Neural cell (in vitro differentiated cells): ENCODE data around the gene TMPRSS12. TPM values are rescaled to one million over a fixed set of nuclear protein-coding genes. Genes with fewer than 3 reads are reported as not detected.
"Not testable (repeated sequence)": the region's sequence is repeated elsewhere in the genome, so short reads cannot be mapped to it uniquely, and the experiment has no call there.

ENCODE experiments used
- H2AFZ ChIP-seq: fragments of 200-600, 300-800 bp; sonication (generic), shearing (Covaris generic); 2 replicates; pipeline ENCODE4 v1.6.0; 2014; ENCODE audit warnings: low read depth, mild to moderate bottlenecking, antibody characterized with exemption, low read length, moderate library complexity
- H3F3A ChIP-seq: fragments of 200-600 bp; shearing (Covaris generic); 2 replicates; pipeline ENCODE4 v1.6.1; 2016; ENCODE audit warnings: mild to moderate bottlenecking, moderate library complexity, mixed read lengths, antibody characterized with exemption, low read length; ENCODE audit not compliant: insufficient read depth, poor library complexity, severe bottlenecking
- H3K27ac ChIP-seq: fragments of 200-600, 300-800 bp; sonication (generic), shearing (Covaris generic); 2 replicates; pipeline ENCODE4 v1.5.1; 2014; ENCODE audit warnings: mild to moderate bottlenecking, low read length, moderate library complexity
- H3K27me3 ChIP-seq: fragments of 300-800, 200-600 bp; sonication (generic), shearing (Covaris generic); 2 replicates; pipeline ENCODE4 v1.6.0; 2014; ENCODE audit warnings: mild to moderate bottlenecking, low read depth, low read length, moderate library complexity; ENCODE audit not compliant: insufficient read depth
- H3K36me3 ChIP-seq: fragments of 300-800, 200-600 bp; sonication (generic), shearing (Covaris generic); 2 replicates; pipeline ENCODE4 v1.5.1; 2014; ENCODE audit warnings: mild to moderate bottlenecking, antibody characterized with exemption, low read length, moderate library complexity; ENCODE audit not compliant: insufficient read depth
- H3K4me2 ChIP-seq: fragments of 300-800, 200-600 bp; sonication (generic), shearing (Covaris generic); 2 replicates; pipeline ENCODE4 v1.6.0; 2014; ENCODE audit warnings: mild to moderate bottlenecking, low read length
- H3K4me3 ChIP-seq: fragments of 300-800, 200-600 bp; sonication (generic), shearing (Covaris generic); 2 replicates; pipeline ENCODE4 v1.5.1; 2014; ENCODE audit warnings: mild to moderate bottlenecking, low read length, moderate library complexity
- H3K79me2 ChIP-seq: fragments of 200-600 bp; shearing (Covaris generic); replicated peaks from 2 replicates; pipeline ENCODE4 v1.6.0; 2014; ENCODE audit warnings: mild to moderate bottlenecking, low read length, moderate library complexity; ENCODE audit not compliant: insufficient read depth
- H3K9ac ChIP-seq: fragments of 300-800, 200-600 bp; sonication (generic), shearing (Covaris generic); 2 replicates; pipeline ENCODE4 v1.6.1; 2016; ENCODE audit warnings: mild to moderate bottlenecking, low read length, mixed read lengths
- H3K9me2 ChIP-seq: fragments of 200-600 bp; shearing (Covaris generic); 2 replicates; pipeline ENCODE4 v1.6.1; 2016; ENCODE audit warnings: mild to moderate bottlenecking, low read length, mixed read lengths; ENCODE audit not compliant: insufficient read depth
- H3K9me3 ChIP-seq: fragments of 200-600, 300-800 bp; sonication (generic), shearing (Covaris generic); 2 replicates; pipeline ENCODE4 v1.6.1; 2016; ENCODE audit warnings: mild to moderate bottlenecking, mixed run types, low read length, moderate library complexity, mixed read lengths
- H4K20me1 ChIP-seq: fragments of 200-600 bp; shearing (Covaris generic); 2 replicates; pipeline ENCODE4 v1.6.1; 2016; ENCODE audit warnings: mild to moderate bottlenecking, mixed run types; ENCODE audit not compliant: insufficient read depth
- EP300 ChIP-seq: fragments of 450-650 bp; conservative IDR thresholded peaks from 2 replicates; pipeline ENCODE4 v1.6.1; 2014; ENCODE audit warnings: antibody characterized with exemption, mild to moderate bottlenecking, moderate library complexity; ENCODE audit not compliant: poor library complexity, severe bottlenecking
- EZH2 ChIP-seq: fragments of 200-600, 300-800 bp; shearing (Covaris generic), sonication (generic); IDR thresholded peaks from 2 replicates; pipeline ENCODE4 v1.6.1; 2014; ENCODE audit warnings: antibody characterized with exemption, low read length, borderline replicate concordance, mild to moderate bottlenecking; ENCODE audit not compliant: insufficient read depth, poor library complexity, severe bottlenecking
- MXI1 ChIP-seq: fragments of 450-650 bp; conservative IDR thresholded peaks from 2 replicates; pipeline ENCODE4 v1.6.1; 2014; ENCODE audit warnings: antibody characterized with exemption, mild to moderate bottlenecking; ENCODE audit not compliant: poor library complexity, severe bottlenecking
- POLR2AphosphoS5 ChIP-seq: IDR thresholded peaks from 2 replicates; pipeline ENCODE4 v1.6.1; 2012
- RAD21 ChIP-seq: fragments of 450-650 bp; conservative IDR thresholded peaks from 2 replicates; pipeline ENCODE4 v1.6.1; 2014; ENCODE audit warnings: antibody characterized with exemption, mild to moderate bottlenecking, moderate library complexity
- REST ChIP-seq: IDR thresholded peaks from 2 replicates; pipeline ENCODE4 v1.6.1; 2012; ENCODE audit warnings: borderline replicate concordance
- SMC3 ChIP-seq: fragments of 450-650 bp; conservative IDR thresholded peaks from 2 replicates; pipeline ENCODE4 v1.6.1; 2014; ENCODE audit warnings: antibody characterized with exemption, mild to moderate bottlenecking, moderate library complexity; ENCODE audit not compliant: poor library complexity
- TAF1 ChIP-seq: IDR thresholded peaks from 2 replicates; pipeline ENCODE4 v1.6.1; 2012; ENCODE audit warnings: low read depth
- polyA plus RNA-seq: library from polyadenylated mRNA; depleted of rRNA; stranded (reverse); fragments of >200 nt; gene quantifications from 2 replicates; pipeline ENCODE4 v1.2.3, GENCODE V29; 2014
- TF ChIP-seq, protein P1 (sequence below): fragments of 450-650 bp; IDR thresholded peaks from 2 replicates; pipeline ENCODE4 v1.5.1; 2014; ENCODE audit warnings: antibody characterized with exemption, mild to moderate bottlenecking, moderate library complexity; ENCODE audit not compliant: poor library complexity, severe bottlenecking

Gene TMPRSS12
- polyA plus RNA-seq, 1 donor from 2014 or later = not detected

DNA sequence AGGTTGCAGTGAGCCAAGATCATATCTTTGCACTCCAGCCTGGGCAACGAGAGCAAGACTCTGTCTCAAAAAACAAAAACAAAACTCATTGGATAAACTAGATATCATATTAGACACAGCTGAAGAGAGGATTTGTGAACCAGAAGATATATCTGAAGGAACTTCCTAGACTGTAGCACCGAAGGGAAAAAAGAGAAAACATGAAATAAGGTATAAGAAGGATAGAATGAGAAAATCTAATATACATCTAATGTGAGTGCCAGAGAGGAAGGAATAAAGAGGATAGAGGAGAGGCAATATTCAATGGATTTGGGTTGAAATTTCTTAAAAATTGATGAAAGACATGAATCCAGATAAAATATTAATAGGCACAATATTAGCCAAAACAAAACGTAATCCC lies 22.5 kb downstream of the TMPRSS12 start:
- Histone ChIP-seq H3K9me3 (no peaks in the 10 kb centered on the region), H3K4me2 (no peak overlapping the region), H3K79me2 (no peaks in the 10 kb centered on the region), H3K27ac (no peak overlapping the region), H3K9ac (no peak overlapping the region), H3K27me3 (no peaks in the 10 kb centered on the region), H3K9me2 (no peaks in the 10 kb centered on the region), H4K20me1 (no peaks in the 10 kb centered on the region), H3K4me3 (no peak overlapping the region), H3K36me3 (no peaks in the 10 kb centered on the region), H3F3A (no peaks in the 10 kb centered on the region), H2AFZ (no peak overlapping the region)
- TF ChIP-seq TAF1 (no peak), EZH2 (no peak)

GRCh38 chr12:50868881-50869280 lies 26.2 kb downstream of the TMPRSS12 start:
- not testable (repeated sequence) for H3K9ac ChIP-seq, H3K9me3 ChIP-seq, H3K79me2 ChIP-seq, H3K4me2 ChIP-seq, H3K4me3 ChIP-seq, H3K27ac ChIP-seq, H3K9me2 ChIP-seq, H2AFZ ChIP-seq, H3K27me3 ChIP-seq, H3K36me3 ChIP-seq, H3F3A ChIP-seq, H4K20me1 ChIP-seq

- Histone ChIP-seq H3K4me2 (no peak overlapping the region), H3F3A (no peaks in the 10 kb centered on the region), H3K79me2 (no peaks in the 10 kb centered on the region), H3K27me3 (no peaks in the 10 kb centered on the region), H2AFZ (no peak overlapping the region), H3K9me2 (no peaks in the 10 kb centered on the region), H3K9ac (no peak overlapping the region), H4K20me1 (no peaks in the 10 kb centered on the region), H3K4me3 (no peak overlapping the region), H3K36me3 (no peaks in the 10 kb centered on the region), H3K27ac (no peak overlapping the region), H3K9me3 (peaks cover 5% of the 10 kb centered on the region)
- TF ChIP-seq EP300 (no peak), SMC3 (no peak), MXI1 (no peak)
These were observed 39.8 kb downstream of the TMPRSS12 start for GRCh38 chr12:50882563-50882962.

- no peak overlapping the region for H3K9ac ChIP-seq
- no peak overlapping the region for H2AFZ ChIP-seq
- TF ChIP-seq RAD21 (no peak), TAF1 (no peak), EP300 (no peak), POLR2AphosphoS5 (no peak), REST (no peak), MXI1 (no peak), SMC3 (no peak), EZH2 (no peak)
- TF ChIP-seq, protein P1, sequence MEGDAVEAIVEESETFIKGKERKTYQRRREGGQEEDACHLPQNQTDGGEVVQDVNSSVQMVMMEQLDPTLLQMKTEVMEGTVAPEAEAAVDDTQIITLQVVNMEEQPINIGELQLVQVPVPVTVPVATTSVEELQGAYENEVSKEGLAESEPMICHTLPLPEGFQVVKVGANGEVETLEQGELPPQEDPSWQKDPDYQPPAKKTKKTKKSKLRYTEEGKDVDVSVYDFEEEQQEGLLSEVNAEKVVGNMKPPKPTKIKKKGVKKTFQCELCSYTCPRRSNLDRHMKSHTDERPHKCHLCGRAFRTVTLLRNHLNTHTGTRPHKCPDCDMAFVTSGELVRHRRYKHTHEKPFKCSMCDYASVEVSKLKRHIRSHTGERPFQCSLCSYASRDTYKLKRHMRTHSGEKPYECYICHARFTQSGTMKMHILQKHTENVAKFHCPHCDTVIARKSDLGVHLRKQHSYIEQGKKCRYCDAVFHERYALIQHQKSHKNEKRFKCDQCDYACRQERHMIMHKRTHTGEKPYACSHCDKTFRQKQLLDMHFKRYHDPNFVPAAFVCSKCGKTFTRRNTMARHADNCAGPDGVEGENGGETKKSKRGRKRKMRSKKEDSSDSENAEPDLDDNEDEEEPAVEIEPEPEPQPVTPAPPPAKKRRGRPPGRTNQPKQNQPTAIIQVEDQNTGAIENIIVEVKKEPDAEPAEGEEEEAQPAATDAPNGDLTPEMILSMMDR = no peak
- H3K27ac ChIP-seq = no peak overlapping the region
- H3K79me2 ChIP-seq = no peaks in the 10 kb centered on the region
- no peaks in the 10 kb centered on the region for H3K9me2 ChIP-seq
- peaks cover 5% of the 10 kb centered on the region for H3K9me3 ChIP-seq
- no peak overlapping the region for H3K4me3 ChIP-seq
- H3K27me3 ChIP-seq = no peaks in the 10 kb centered on the region
- H4K20me1 ChIP-seq = no peaks in the 10 kb centered on the region
- H3K36me3 ChIP-seq = no peaks in the 10 kb centered on the region
- H3K4me2 ChIP-seq = no peak overlapping the region
- H3F3A ChIP-seq = no peaks in the 10 kb centered on the region
These were observed 44.5 kb downstream of the TMPRSS12 start for GRCh38 chr12:50887191-50887590.
